GM06990 (cell line): ENCODE measurements around the gene WDR81.
"Not testable (repeated sequence)": the region's sequence is repeated elsewhere in the genome, so short reads cannot be mapped to it uniquely, and the experiment has no call there.

Experiments
- DNase-seq: peaks from one replicate; pipeline ENCODE4 v3.0.0-alpha.2; 2011; ENCODE audit not compliant: insufficient read length; ENCODE audit errors: extremely low read depth
- H3K27me3 ChIP-seq: replicated peaks from 2 replicates; pipeline ENCODE4 v1.6.0; 2011; ENCODE audit warnings: low read length; ENCODE audit not compliant: control insufficient read depth, insufficient read depth
- H3K36me3 ChIP-seq: 2 replicates; pipeline ENCODE4 v1.5.1; 2011; ENCODE audit warnings: low read length; ENCODE audit not compliant: control insufficient read depth, insufficient read depth
- H3K4me3 ChIP-seq: replicated peaks from 2 replicates; pipeline ENCODE4 v1.5.1; 2011; ENCODE audit warnings: low read depth, mild to moderate bottlenecking, control low read depth, low read length
- TF ChIP-seq, protein P1 (sequence below): IDR thresholded peaks from 2 replicates; pipeline ENCODE4 v1.5.1; 2011; ENCODE audit warnings: low read length, control low read depth, mild to moderate bottlenecking, inconsistent platforms; ENCODE audit not compliant: insufficient read depth, poor library complexity, severe bottlenecking

Gene WDR81

DNA sequence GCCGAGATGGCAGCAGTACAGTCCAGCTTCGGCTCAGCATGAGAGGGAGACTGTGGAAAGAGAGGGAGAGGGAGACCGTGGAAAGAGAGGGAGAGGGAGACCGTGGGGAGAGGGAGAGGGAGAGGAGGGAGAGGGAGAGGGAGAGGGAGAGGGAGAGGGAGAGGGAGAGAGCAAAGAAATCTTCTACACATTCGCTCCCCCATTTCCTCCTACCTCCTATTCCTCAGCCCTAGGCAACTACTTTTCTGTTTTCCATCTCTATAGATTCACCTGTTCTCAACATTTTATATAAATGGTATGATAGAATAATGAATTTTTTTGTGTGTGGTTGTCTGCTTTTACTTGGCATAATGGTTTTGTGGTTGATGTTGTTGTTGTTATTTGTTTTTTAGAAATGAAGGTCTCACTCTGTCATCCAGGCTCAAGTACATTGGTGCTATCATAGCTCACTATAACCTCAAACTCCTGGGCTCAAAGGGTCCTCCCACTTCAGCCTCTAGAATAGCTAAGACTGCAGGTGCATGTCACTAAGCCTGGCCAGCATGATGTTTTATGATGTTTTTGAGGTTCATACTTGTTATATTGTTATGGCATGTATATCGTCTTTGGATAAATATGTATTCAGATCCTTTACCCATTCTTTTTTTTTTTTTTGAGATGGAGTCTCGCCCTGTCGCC, 33.8 kb upstream of the WDR81 start:
- TF ChIP-seq, protein P1, sequence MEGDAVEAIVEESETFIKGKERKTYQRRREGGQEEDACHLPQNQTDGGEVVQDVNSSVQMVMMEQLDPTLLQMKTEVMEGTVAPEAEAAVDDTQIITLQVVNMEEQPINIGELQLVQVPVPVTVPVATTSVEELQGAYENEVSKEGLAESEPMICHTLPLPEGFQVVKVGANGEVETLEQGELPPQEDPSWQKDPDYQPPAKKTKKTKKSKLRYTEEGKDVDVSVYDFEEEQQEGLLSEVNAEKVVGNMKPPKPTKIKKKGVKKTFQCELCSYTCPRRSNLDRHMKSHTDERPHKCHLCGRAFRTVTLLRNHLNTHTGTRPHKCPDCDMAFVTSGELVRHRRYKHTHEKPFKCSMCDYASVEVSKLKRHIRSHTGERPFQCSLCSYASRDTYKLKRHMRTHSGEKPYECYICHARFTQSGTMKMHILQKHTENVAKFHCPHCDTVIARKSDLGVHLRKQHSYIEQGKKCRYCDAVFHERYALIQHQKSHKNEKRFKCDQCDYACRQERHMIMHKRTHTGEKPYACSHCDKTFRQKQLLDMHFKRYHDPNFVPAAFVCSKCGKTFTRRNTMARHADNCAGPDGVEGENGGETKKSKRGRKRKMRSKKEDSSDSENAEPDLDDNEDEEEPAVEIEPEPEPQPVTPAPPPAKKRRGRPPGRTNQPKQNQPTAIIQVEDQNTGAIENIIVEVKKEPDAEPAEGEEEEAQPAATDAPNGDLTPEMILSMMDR: no peak
- DNase-seq: no peak
- H3K27me3 ChIP-seq: no peaks in the 10 kb centered on the region
- H3K36me3 ChIP-seq: no peaks in the 10 kb centered on the region
- H3K4me3 ChIP-seq: no peak overlapping the region

DNA sequence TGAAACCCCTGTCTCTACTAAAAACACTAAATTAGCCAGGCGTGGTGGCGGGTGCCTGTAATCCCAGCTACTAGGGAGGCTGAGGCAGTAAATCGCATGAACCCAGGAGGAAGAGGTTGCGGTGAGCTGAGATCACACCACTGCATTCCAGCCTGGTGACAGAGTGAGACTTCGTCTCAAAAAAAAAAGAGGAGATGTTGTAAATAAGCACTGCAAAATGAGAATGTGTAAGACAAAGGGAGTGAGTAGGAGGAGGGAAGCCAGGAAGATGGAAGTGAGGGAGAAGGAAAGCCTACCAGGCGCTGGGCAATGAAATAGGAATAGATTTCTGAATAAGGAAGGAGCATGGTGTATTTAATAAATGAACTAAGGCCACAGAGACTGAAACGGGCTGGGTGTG, 31.2 kb upstream of the WDR81 start:
- Histone ChIP-seq H3K27me3 (no peaks in the 10 kb centered on the region), H3K4me3 (no peak overlapping the region), H3K36me3 (no peaks in the 10 kb centered on the region)
- TF ChIP-seq, protein P1: no peak
- no peak for DNase-seq

DNA sequence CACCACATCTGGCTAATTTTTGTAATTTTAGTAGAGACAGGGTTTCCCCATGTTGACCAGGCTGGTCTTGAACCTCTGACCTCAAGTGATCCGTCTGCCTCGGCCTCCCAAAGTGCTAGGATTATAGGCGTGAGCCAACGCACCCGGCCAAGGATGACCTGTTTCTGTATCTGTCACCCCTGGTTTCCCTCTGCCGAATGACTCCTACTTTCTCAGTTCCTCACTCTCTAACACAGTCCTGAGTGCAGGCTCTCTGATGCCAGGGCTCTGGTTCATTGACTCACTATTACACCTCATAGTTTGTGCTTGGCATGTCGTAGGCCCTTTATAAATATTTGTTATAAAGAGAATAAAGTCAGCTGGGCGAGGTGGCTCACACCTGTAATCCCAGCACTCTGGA, 29.1 kb upstream of the WDR81 start:
- no peak overlapping the region for H3K4me3 ChIP-seq
- H3K27me3 ChIP-seq: no peaks in the 10 kb centered on the region
- DNase-seq: peak; percentile 34
- TF ChIP-seq, protein P1: no peak
- H3K36me3 ChIP-seq: no peaks in the 10 kb centered on the region

DNA sequence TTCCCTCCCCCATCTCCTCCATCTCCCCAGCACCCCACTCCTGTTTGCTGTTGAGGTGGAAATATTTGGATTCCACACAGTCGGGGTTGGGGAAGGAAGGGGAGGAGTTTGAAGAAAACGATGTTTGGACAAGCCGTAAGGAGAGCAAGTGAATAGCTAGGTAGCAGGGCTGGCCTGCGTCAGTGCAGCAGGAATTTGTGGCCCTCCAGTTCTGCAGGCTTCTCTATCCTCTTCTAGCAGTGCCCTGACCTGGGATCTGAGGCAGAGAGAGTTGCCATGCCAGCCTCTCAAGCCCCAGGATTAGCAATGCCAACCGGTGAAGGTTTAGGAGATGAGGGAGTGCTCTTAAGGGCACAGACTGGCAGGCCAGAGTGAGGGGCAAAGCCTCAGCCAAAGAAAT, 26.8 kb upstream of the WDR81 start:
- no peaks in the 10 kb centered on the region for H3K36me3 ChIP-seq
- TF ChIP-seq, protein P1: no peak
- DNase-seq: no peak
- no peaks in the 10 kb centered on the region for H3K27me3 ChIP-seq
- H3K4me3 ChIP-seq: no peak overlapping the region

DNA sequence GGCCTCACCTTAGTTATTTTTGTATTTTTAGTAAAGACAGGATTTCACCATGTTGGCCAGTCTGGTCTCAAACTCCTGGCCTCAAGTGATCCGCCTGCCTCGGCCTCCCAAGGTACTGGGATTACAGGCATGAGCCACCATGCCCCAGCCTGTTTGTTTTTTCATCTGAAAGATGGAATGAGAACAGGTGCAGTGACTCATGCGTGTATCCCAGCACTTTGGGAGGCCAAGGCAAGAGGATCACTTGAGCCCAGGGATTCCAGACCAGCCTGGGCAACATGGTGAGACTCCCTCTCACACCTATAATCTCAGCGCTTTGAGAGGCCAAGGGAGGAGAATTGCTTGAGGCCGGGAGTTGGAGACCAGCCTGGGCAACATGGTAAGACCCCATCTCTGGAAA, 24.6 kb upstream of the WDR81 start:
- DNase-seq, H3K4me3 ChIP-seq, H3K36me3 ChIP-seq, H3K27me3 ChIP-seq: not testable (repeated sequence)

DNA sequence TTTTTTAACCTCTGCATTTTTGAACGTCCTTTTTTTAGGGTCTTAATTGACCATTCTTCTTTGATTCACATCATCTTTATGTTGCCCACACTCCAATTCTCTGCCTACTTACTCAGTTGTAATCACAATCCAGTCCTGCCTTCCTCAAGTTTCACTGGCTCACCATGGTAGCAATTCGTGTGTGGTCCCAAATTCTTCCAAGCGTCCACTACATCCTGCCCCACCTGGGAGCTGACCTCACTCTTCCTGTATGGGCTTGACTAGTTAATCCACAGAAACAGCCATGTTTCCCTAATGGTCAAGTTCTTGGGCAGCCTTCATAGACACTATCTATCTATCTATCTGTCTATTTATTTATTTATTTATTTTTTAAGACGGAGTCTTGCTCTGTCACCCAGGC, 21.4 kb upstream of the WDR81 start:
- H3K36me3 ChIP-seq: no peaks in the 10 kb centered on the region
- no peaks in the 10 kb centered on the region for H3K27me3 ChIP-seq
- no peak for DNase-seq
- H3K4me3 ChIP-seq: no peak overlapping the region
- TF ChIP-seq, protein P1: no peak
